NCI-H1417 (cell line): ENCODE data around the gene ADAMTS13.
A peak's percentile ranks its signal among the peaks of the same experiment; 100 is the strongest.

Experiments used
- DNase-seq, 3 experiments: peaks; one replicate each; lab custom pipeline; 2025; lab: John Stamatoyannopoulos, UW

Gene ADAMTS13

GRCh38 chr9:133472277-133472645, 50.1 kb downstream of the ADAMTS13 start:
- DNase-seq: no peak

GRCh38 chr9:133472753-133473378, 50.7 kb downstream of the ADAMTS13 start:
- no peak for DNase-seq

GRCh38 chr9:133473743-133474142, 51.6 kb downstream of the ADAMTS13 start:
- DNase-seq: no peak

- no peak for DNase-seq
Observed at GRCh38 chr9:133474215-133474614, 52.0 kb downstream of the ADAMTS13 start.

- no peak for DNase-seq
Observed at GRCh38 chr9:133474853-133475252, 52.7 kb downstream of the ADAMTS13 start.

GRCh38 chr9:133475292-133476012, 53.3 kb downstream of the ADAMTS13 start:
- no peak for DNase-seq

GRCh38 chr9:133476036-133476931, 54.1 kb downstream of the ADAMTS13 start:
- no peak for DNase-seq

- no peak for DNase-seq
Observed at GRCh38 chr9:133476941-133477340, 54.8 kb downstream of the ADAMTS13 start.

GRCh38 chr9:133477461-133477860, 55.3 kb downstream of the ADAMTS13 start:
- no peak for DNase-seq

- DNase-seq: peak in 1 of 3 experiments; percentile 74
Observed at GRCh38 chr9:133477992-133478850, 56.1 kb downstream of the ADAMTS13 start.

GRCh38 chr9:133478851-133479711, 56.9 kb downstream of the ADAMTS13 start, which contains the start of gene SLC2A6:
Gene SLC2A6 (minus strand): TSS chr9:133479099. CDS start chr9:133479059, 40 bp downstream.
- DNase-seq: peak; percentile 60 to 96 (median 94)

GRCh38 chr9:133483611-133484010, 61.4 kb downstream of the ADAMTS13 start:
- DNase-seq: no peak

- DNase-seq: peak in 2 of 3 experiments; percentile 22 to 42
Observed at GRCh38 chr9:133484671-133485437, 62.7 kb downstream of the ADAMTS13 start.

GRCh38 chr9:133485531-133486260, 63.5 kb downstream of the ADAMTS13 start:
- no peak for DNase-seq

- no peak for DNase-seq
Observed at GRCh38 chr9:133487331-133487725, 65.2 kb downstream of the ADAMTS13 start.

GRCh38 chr9:133488686-133489252, 66.6 kb downstream of the ADAMTS13 start:
- DNase-seq: no peak

GRCh38 chr9:133489253-133490190, 67.4 kb downstream of the ADAMTS13 start:
- DNase-seq: no peak
